Measurements from ENCODE around the gene CAV3.

- TF ChIP-seq POLR2AphosphoS5 (IDR thresholded peaks at IDR 0.05) (no peak), CTCF (IDR thresholded peaks at IDR 0.05 in 8 of 11, conservative IDR thresholded peaks at IDR 0.05 in 3 of 11) (no peak)
Measured at GRCh38 chr3:8764528-8764927, 30.9 kb downstream of the CAV3 start.

All from spleen (tissue), 7 donors.